ENCODE data around the gene MXI1. TPM values are rescaled to one million over a fixed set of nuclear protein-coding genes. Genes with fewer than 3 reads are reported as not detected.
"Not testable (repeated sequence)": the region's sequence is repeated elsewhere in the genome, so short reads cannot be mapped to it uniquely, and the experiment has no call there.

The MXI1 gene
- total RNA-seq, 1 donor from 2014 or later: 72.2 TPM

DNA sequence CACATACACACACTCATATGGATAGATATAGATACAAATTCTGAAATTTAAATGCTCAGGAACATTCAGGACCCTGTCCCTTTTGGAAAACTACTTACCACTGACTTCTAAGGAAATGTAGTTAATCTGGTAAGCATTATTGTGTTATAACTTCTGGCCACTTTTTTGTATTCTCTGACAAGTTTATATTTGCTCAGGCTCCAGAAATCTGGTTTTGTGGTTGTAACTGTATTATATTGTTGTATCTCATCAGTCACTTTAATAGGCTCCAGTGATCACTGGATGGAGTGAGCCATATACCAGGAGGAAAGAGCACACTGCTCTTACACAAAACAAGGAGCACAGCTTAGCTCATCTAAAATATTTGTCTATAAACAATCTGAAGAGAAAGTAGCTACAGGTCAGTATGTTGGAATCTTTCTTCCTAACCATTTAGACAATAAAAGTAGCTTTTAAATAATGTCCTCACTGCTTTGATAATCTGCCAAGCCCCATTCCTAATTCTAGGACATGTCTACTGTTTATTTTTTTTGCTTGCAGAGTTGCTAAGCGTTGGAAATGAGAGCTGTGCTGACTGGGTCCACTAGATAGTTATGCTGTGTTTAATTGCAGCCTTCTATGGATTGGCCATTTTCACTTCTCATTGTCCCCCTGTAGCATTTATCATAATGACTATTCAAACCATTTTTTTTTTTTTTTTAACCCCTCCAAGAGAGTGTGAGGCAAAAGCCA, 53.5 kb downstream of the MXI1 start:
- intact Hi-C loops (cut with DNase I): no loop called here
- DNase-seq (ENCODE audit: low spot score) (no peak), ATAC-seq (peak; percentile 64)

DNA sequence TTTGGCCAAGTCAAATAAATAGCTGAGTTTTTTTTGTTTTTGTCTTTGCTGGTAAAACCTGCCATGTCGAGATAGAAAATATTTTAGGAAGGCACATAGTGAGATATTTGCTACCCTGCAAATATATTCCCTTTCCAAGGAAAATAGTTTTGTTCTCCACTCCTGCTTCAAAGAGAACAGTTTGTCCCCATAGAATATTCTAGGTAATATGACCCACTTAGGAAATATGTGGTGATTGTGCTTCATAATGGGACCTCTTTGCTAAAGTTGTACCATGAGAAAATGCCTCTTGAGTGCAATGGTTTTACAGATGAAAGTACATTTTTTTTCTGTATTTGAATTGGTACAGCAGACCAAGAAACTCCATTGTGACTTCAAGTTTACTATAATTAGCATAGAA, 55.8 kb downstream of the MXI1 start:
- ATAC-seq: peak; percentile 85
- intact Hi-C loops (cut with DNase I): no loop called here

GRCh38 chr10:110265573-110266193, 58.3 kb downstream of the MXI1 start:
- intact Hi-C loops (cut with DNase I): no loop called here

More for the DNA sequence above, 55.8 kb downstream of the MXI1 start:
- DNase-seq (ENCODE audit: low spot score): no peak

GRCh38 chr10:110267276-110267675, 59.9 kb downstream of the MXI1 start:
- intact Hi-C loops (cut with DNase I): no loop called here
- DNase-seq (ENCODE audit: low spot score) (no peak), ATAC-seq (no peak)

More at GRCh38 chr10:110265573-110266193, 58.3 kb downstream of the MXI1 start:
- DNase-seq (ENCODE audit: low spot score): no peak
- ATAC-seq: no peak

GRCh38 chr10:110268442-110268841, 61.0 kb downstream of the MXI1 start:
- intact Hi-C loops (cut with DNase I): no loop called here
- DNase-seq (ENCODE audit: low spot score): no peak
- ATAC-seq: no peak

GRCh38 chr10:110268971-110269370, 61.6 kb downstream of the MXI1 start:
- ATAC-seq (no peak), DNase-seq (ENCODE audit: low spot score) (no peak)
- intact Hi-C loops (cut with DNase I): no loop called here

GRCh38 chr10:110269374-110270318, 62.2 kb downstream of the MXI1 start:
- no peak for DNase-seq (ENCODE audit: low spot score)
- intact Hi-C loops (cut with DNase I): no loop called here
- ATAC-seq: peak; percentile 84

DNA sequence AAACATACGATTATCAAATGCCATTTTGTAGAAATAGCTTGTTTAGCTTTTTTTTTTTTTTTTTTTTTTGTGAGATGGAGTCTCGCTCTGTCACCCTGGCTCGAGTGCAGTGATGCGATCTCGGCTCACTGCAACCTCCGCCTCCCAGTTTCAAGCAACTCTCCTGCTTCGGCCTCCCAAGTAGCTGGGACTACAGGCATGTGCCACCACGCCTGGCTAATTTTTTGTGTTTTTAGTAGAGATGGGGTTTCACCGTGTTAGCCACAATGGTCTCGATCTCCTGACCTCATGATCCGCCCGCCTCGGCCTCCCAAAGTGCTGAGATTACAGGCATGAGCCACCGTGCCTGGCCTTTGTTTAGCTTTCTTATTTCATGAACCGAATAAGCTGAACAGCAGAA, 65.6 kb downstream of the MXI1 start:
- ATAC-seq; DNase-seq (ENCODE audit: low spot score); intact Hi-C loops (cut with DNase I): not testable (repeated sequence)

DNA sequence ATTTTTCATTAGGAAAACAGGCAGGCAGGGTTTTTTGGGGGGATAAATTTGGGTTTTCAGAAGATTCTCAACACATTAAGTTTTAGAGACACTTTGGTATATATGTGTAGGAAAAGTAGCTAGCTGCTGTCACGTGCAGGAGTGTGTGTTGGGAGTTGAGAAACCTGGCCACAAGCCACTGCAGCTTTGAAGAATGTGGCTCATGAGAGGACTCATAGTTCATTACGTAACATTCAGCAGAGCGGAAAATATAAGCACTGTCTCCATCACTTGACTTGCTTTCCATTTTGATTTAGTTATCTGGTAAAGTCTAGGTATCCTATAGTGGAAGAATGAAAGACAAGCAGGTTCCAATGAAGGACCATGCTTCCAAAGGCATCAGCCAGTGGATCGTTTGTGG, 66.1 kb downstream of the MXI1 start:
- intact Hi-C loops (cut with DNase I): no loop called here
- ATAC-seq: peak; percentile 87
- DNase-seq (ENCODE audit: low spot score): peak; percentile 71

DNA sequence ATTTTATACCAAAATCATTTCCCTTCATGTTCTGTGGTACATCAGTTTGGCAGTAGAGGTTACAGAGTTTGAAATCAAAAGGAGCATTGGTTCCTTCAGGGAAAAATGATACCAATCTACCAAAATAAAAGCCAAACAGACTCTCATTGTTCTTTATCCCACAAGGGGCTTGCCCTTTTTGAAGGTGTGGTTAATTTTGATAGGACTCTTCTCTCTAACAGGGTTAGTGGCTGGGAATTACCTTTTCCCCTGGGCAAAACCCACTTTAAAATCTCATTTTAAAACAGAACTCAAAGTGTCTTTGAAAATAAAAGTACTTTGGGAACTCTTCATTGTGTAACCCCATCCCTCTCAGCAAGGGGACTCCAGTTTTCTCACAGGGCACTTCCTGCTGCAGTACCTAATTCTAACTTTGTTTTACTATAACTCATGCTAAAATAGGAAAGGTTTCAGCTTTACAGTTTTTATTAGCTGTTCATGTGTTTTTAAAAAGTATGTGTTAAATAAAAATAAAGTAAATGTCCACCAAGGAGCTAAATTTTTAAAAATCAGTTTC, 66.7 kb downstream of the MXI1 start:
- intact Hi-C loops (cut with DNase I): no loop called here
- ATAC-seq (peak; percentile 56), DNase-seq (ENCODE audit: low spot score) (no peak)

- intact Hi-C loops (cut with DNase I): loop anchor here (5.0 kb wide), 1 partner anchor 132 kb away; no protein-coding TSS in a partner anchor
- ATAC-seq (no peak), DNase-seq (ENCODE audit: low spot score) (no peak)
These were observed 67.2 kb downstream of the MXI1 start for GRCh38 chr10:110274647-110275046.

GRCh38 chr10:110275128-110275729, 67.8 kb downstream of the MXI1 start:
- ATAC-seq: no peak
- intact Hi-C loops (cut with DNase I): loop anchor here (5.0 kb wide), 1 partner anchor 133 kb away; no protein-coding TSS in a partner anchor

DNA sequence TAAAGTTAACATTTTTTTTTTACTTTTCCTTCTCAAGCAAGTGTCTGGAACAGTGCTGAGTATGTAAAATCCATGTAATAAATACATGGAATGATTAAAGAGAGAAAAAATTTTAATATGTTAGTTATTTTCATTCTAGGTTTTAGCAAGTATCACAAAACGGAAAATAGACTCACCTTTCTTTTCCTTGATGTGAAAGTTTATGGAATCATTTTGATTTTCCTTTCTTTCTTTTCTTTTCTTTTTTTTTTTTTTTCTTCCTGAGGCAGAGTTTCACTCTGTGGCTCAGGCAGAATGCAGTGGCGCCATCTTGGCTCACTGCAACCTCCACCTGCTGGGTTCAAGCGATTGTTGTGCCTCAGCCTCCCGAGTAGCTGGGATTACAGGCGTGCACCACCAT, 69.2 kb downstream of the MXI1 start:
- intact Hi-C loops (cut with DNase I): loop anchor here (5.0 kb wide), 1 partner anchor 134 kb away; no protein-coding TSS in a partner anchor
- ATAC-seq: no peak
- DNase-seq (ENCODE audit: low spot score): no peak

More at GRCh38 chr10:110275128-110275729, 67.8 kb downstream of the MXI1 start:
- DNase-seq (ENCODE audit: low spot score): no peak

DNA sequence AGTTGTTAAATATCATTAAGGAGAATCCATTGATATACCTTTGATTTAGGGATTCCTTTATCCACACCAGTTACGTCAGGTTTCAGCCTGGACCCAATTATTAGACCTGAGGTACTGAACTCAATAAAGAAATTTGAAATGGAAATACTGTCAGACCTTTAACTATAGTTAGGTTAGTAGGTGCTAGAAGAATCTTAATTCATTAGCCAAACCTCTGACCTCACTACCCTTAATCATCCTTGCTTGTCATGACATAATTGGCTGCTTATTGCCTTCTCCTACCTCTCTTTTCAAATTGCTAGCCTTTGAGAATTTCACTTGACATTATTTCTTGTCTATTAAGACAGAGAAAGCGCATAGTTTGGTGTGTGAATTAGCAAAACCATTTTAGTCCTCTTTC, 70.2 kb downstream of the MXI1 start:
- intact Hi-C loops (cut with DNase I): loop anchor here (5.0 kb wide), 1 partner anchor 135 kb away; no protein-coding TSS in a partner anchor
- no peak for DNase-seq (ENCODE audit: low spot score)
- ATAC-seq: no peak

GRCh38 chr10:110278562-110279406, 71.4 kb downstream of the MXI1 start:
- intact Hi-C loops (cut with DNase I): loop anchor here (5.0 kb wide), 1 partner anchor 136 kb away; no protein-coding TSS in a partner anchor
- DNase-seq (ENCODE audit: low spot score): no peak
- ATAC-seq: no peak

DNA sequence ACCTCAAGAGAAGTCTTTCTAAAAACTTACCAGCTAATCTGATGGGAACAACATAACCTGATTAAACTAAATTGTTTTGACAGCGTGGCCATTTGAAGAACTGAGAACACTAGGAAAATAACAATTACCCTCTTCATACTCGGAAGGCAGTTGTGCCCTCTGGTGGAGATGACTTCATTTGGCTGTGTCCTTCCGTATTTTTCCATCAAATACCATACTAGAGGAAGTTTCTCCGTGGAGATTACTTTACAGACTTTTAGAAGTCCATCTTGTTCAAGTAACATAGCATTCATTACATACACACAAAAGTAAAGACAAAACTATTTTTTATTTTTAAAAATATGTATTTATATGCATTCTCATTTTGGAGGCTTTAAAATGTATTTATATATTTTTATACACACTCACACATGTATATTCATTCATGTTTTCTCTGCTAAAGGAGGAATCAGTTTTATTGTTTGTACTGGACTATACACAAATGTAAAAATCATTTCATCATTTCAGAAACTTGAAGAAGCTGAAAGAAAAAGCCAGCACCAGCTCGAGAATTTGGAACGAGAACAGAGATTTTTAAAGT, 72.1 kb downstream of the MXI1 start:
- peak; percentile 83 for ATAC-seq
- DNase-seq (ENCODE audit: low spot score): peak; percentile 72
- intact Hi-C loops (cut with DNase I): loop anchor here (5.0 kb wide), 1 partner anchor 137 kb away; no protein-coding TSS in a partner anchor

DNA sequence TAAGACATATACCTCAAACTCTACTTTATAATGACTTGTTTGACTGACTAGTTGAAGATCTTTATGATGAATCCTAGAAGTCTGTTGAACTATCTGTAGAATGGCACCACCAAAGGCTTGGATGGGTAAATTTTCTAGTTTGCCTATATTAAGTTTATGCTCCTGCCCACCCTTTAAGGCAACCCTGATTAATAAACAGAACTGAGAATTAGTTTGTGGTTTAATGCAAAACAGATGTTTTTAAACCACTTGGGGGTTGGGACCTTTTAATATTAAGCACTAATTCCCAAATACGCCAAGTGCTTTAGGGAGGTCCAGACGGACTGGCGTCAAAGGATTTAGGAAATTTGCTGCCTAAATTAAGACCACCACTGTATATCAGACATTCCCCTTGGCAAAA, 76.9 kb downstream of the MXI1 start:
- ATAC-seq (no peak), DNase-seq (ENCODE audit: low spot score) (no peak)
- intact Hi-C loops (cut with DNase I): loop anchor here (10.0 kb wide), 1 partner anchor 399 kb away; no protein-coding TSS in a partner anchor

All from sciatic nerve (tissue), 2 donors.